HS-5 (cell line): Measurements from ENCODE around the gene SRSF3.

Experiments used
- DNase-seq: peaks from one replicate; pipeline ENCODE4 v3.0.0-alpha.2; 2012; ENCODE audit warnings: low read depth

SRSF3 gene

GRCh38 chr6:36623547-36624459, 29.6 kb downstream of the SRSF3 start:
- DNase-seq, result no peak

GRCh38 chr6:36624461-36625157, 30.4 kb downstream of the SRSF3 start:
- DNase-seq, result no peak

GRCh38 chr6:36625158-36625919, 31.2 kb downstream of the SRSF3 start:
- DNase-seq, result no peak

GRCh38 chr6:36626636-36627035, 32.5 kb downstream of the SRSF3 start:
- no peak for DNase-seq

GRCh38 chr6:36627141-36627540, 33.0 kb downstream of the SRSF3 start:
- DNase-seq, result no peak

GRCh38 chr6:36627801-36628246, 33.7 kb downstream of the SRSF3 start:
- DNase-seq, result no peak

GRCh38 chr6:36629784-36630183, 35.6 kb downstream of the SRSF3 start:
- DNase-seq, result no peak

- no peak for DNase-seq
These were observed 37.3 kb downstream of the SRSF3 start for GRCh38 chr6:36631326-36632011.

- DNase-seq, result no peak
These were observed 39.2 kb downstream of the SRSF3 start for GRCh38 chr6:36633370-36633769.

GRCh38 chr6:36633915-36634314, 39.8 kb downstream of the SRSF3 start:
- DNase-seq, result no peak

GRCh38 chr6:36634317-36635108, 40.4 kb downstream of the SRSF3 start:
- DNase-seq, result no peak

- no peak for DNase-seq
These were observed 42.1 kb downstream of the SRSF3 start for GRCh38 chr6:36636283-36636682.

GRCh38 chr6:36636687-36637418, 42.7 kb downstream of the SRSF3 start:
- DNase-seq, result no peak

- DNase-seq, result no peak
These were observed 44.4 kb downstream of the SRSF3 start for GRCh38 chr6:36638579-36638978.

- DNase-seq, result no peak
These were observed 45.1 kb downstream of the SRSF3 start for GRCh38 chr6:36639171-36639808.

GRCh38 chr6:36641543-36641942, 47.4 kb downstream of the SRSF3 start:
- DNase-seq, result no peak

- no peak for DNase-seq
These were observed 49.0 kb downstream of the SRSF3 start for GRCh38 chr6:36642913-36643817.

GRCh38 chr6:36643977-36644376, 49.8 kb downstream of the SRSF3 start:
- no peak for DNase-seq

GRCh38 chr6:36649086-36649485, 54.9 kb downstream of the SRSF3 start:
- DNase-seq, result no peak
